Spleen (tissue), 13 donors: Measurements from ENCODE around the gene PGM3. TPM values are rescaled to one million over a fixed set of nuclear protein-coding genes. Genes with fewer than 3 reads are reported as not detected.

Experiments
- DNase-seq: peaks from one replicate; pipeline ENCODE4 v3.0.0-alpha.2; 2020
- H3K27ac ChIP-seq, 8 donors: fragments of 200-600 bp; sonication (generic) in 7 of 8; 1 replicate in 4 of 8; 2 replicates in 4 of 8; pipeline versions ENCODE4 v1.5.0 to v1.8.0; 2016 to 2021; ENCODE audit warnings: inconsistent platforms in 4 of 8, mild to moderate bottlenecking in 4 of 8, moderate library complexity in 1 of 8
- H3K27me3 ChIP-seq, 7 donors: fragments of 200-600 bp; sonication (generic) in 6 of 7; replicated peaks in 1 of 7; 1 replicate in 4 of 7; 2 replicates in 3 of 7; pipeline versions ENCODE4 v1.5.0 to v1.8.0; 2016 to 2021; ENCODE audit warnings: inconsistent platforms in 3 of 7, mild to moderate bottlenecking in 1 of 7
- H3K36me3 ChIP-seq, 6 donors: fragments of 200-600 bp; sonication (generic) in 5 of 6; 1 replicate in 4 of 6; 2 replicates in 2 of 6; pipeline versions ENCODE4 v1.5.0 to v1.8.0; 2016 to 2021; ENCODE audit warnings: inconsistent platforms in 2 of 6
- H3K4me1 ChIP-seq, 6 donors: fragments of 200-600 bp; sonication (generic) in 5 of 6; 1 replicate in 3 of 6; 2 replicates in 3 of 6; pipeline versions ENCODE4 v1.5.0 to v1.8.0; 2016 to 2021; ENCODE audit warnings: inconsistent platforms in 3 of 6
- H3K4me3 ChIP-seq, 8 donors: fragments of 200-600 bp; sonication (generic) in 7 of 8; 1 replicate in 4 of 8; 2 replicates in 4 of 8; pipeline versions ENCODE4 v1.5.0 to v1.8.0; 2016 to 2021; ENCODE audit warnings: inconsistent platforms in 4 of 8, mild to moderate bottlenecking in 4 of 8, moderate library complexity in 2 of 8
- H3K9me3 ChIP-seq, 8 donors: fragments of 200-600 bp; sonication (generic) in 7 of 8; 1 replicate in 4 of 8; 2 replicates in 4 of 8; pipeline versions ENCODE4 v1.5.0 to v1.8.0; 2016 to 2021; ENCODE audit warnings: inconsistent platforms in 4 of 8
- CTCF ChIP-seq, 11 experiments: fragments of 200-600 bp in 7 of 11; fragments of 450-650 bp in 4 of 11; sonication (generic) in 4 of 11; IDR thresholded peaks in 8 of 11; conservative IDR thresholded peaks in 3 of 11; 1 replicate in 7 of 11; 2 replicates in 4 of 11; pipeline versions ENCODE4 v1.4.0 to v1.8.0; 2016 to 2021; ENCODE audit warnings: antibody characterized with exemption in 11 of 11, inconsistent platforms in 4 of 11, mild to moderate bottlenecking in 1 of 11
- POLR2A ChIP-seq, 3 donors: fragments of 450-650 bp; IDR thresholded peaks; one replicate each; pipeline ENCODE4 v1.5.1; 2017; ENCODE audit warnings: antibody characterized with exemption in 3 of 3, mild to moderate bottlenecking in 1 of 3
- POLR2AphosphoS5 ChIP-seq, 3 donors: sonication (generic); formaldehyde crosslinking; IDR thresholded peaks; one replicate each; pipeline ENCODE4 v1.5.1; 2017; ENCODE audit warnings: antibody characterized with exemption in 3 of 3
- WGBS, 5 donors: extraction: QIAGEN DNeasy Blood & Tissue Kit in 3 of 5; methylation state at CpG; one replicate each; pipeline versions ENCODE4 v1.1.5 to v1.1.7; 2013 to 2018; 5-methylcytosine and 5-hydroxymethylcytosine counted together
- intact Hi-C: fragments of 100-400 bp; cut with DNase I; formaldehyde crosslinking; loops from one replicate; pipeline ENCODE4 v1.15.0; 2023; ENCODE audit warnings: low total_unique reads
- long read RNA-seq, 2 donors: transcript quantifications; one replicate each; lab custom pipeline, GENCODE V29; 2026
- polyA plus RNA-seq, 3 donors: library from polyadenylated mRNA; stranded (reverse); fragments of 200-250 nt; gene quantifications; one replicate each; pipeline ENCODE4 v1.2.1, GENCODE V29; 2013
- total RNA-seq, 7 donors: library from RNA; depleted of rRNA in 3 of 7; stranded (reverse); fragments of >200 nt in 3 of 7; fragmentation: NEBNext Ultra II Directional in 4 of 7; extraction: Animal tissue kit (Norgen Biotek cat#: 25700) in 4 of 7; gene quantifications; one replicate each; pipeline versions ENCODE4 v1.1.0 to v1.2.1, GENCODE V29; 2016 to 2021
- donor health status: healthy with polysubstance abuse.
- donor health status: DM: no; HTN: no; CAD: no; lungs with moderate emphysema.
- donor health status: DM: no; HTN: no; CAD: no.
- donor health status: Bipolar disorder and iron deficiency.
- donor health status: healthy.
- donor health status: DM: no; HTN: no; CAD: no.
- donor health status: DM: yes; HTN: yes; CAD: no.

The PGM3 gene
- total RNA-seq, result 10 to 100 TPM; 13.2 to 32.9 (median 26.5) TPM
- polyA plus RNA-seq, result 1 to 10 TPM; 3.5 to 4.7 (median 4.2) TPM
- long read RNA-seq, donor 1, full-length matches to known transcripts, result 10 of 10 reads
- long read RNA-seq, donor 1, partial matches to known transcripts, result 0 of 10 reads
- long read RNA-seq, donor 1, other reads (novel, unspliced or antisense), result 0 of 10 reads
- long read RNA-seq, donor 2, full-length matches to known transcripts, result 5 of 5 reads
- long read RNA-seq, donor 2, partial matches to known transcripts, result 0 of 5 reads
- long read RNA-seq, donor 2, other reads (novel, unspliced or antisense), result 0 of 5 reads

GRCh38 chr6:83192871-83193746, at the start of gene PGM3, which contains the start of gene RWDD2A:
Gene PGM3 (minus strand): TSS chr6:83193265. CDS start chr6:83191012, 2,253 bp downstream.
Gene RWDD2A (plus strand): TSS chr6:83193357. CDS start chr6:83194452, 1,095 bp downstream.
- peak; percentile 97 for DNase-seq
- 1% methylated on average over 36 to 88 of the region's 88 CpGs for WGBS, 5 donors
- intact Hi-C loops, result loop anchor here (10.0 kb wide), 1 partner anchor 118 kb away; no protein-coding TSS in a partner anchor
- Histone ChIP-seq H3K27me3 (no peaks in the 10 kb centered on the region), H3K4me3 (peak within 1 kb of the TSS; percentile 66 to 94 (median 84)), H3K9me3 (no peaks in the 10 kb centered on the region), H3K27ac (peak within 1 kb of the TSS; percentile 30 to 88 (median 83)), H3K36me3 (peaks cover 0 to 27% (median 5%) of the 10 kb centered on the region in 6 donors), H3K4me1 (peaks cover 13 to 59% (median 29%) of the 10 kb centered on the region in 6 donors)
- TF ChIP-seq POLR2AphosphoS5 (IDR thresholded peaks at IDR 0.05) (peak; percentile 92 to 96 (median 96)), POLR2A (IDR thresholded peaks at IDR 0.05) (peak in 2 of 3 donors; percentile 50 to 58), CTCF (IDR thresholded peaks at IDR 0.05 in 8 of 11, conservative IDR thresholded peaks at IDR 0.05 in 3 of 11) (peak in 3 of 11 experiments; percentile 16 to 36 (median 24))

GRCh38 chr6:83231146-83231545, 38.1 kb upstream of the PGM3 start:
- Histone ChIP-seq H3K27ac (no peak overlapping the region), H3K27me3 (no peaks in the 10 kb centered on the region), H3K36me3 (no peaks in the 10 kb centered on the region), H3K9me3 (no peaks in the 10 kb centered on the region), H3K4me1 (no peaks in the 10 kb centered on the region), H3K4me3 (no peak overlapping the region)
- no peak for TF ChIP-seq POLR2A (IDR thresholded peaks at IDR 0.05)
- WGBS, 5 donors, result 67 to 91% (median 72%) methylated on average over 1 of the region's 1 CpG
- intact Hi-C loops, result no loop called here
- DNase-seq, result no peak

GRCh38 chr6:83226517-83226916, 33.5 kb upstream of the PGM3 start:
- H3K4me1 ChIP-seq, result no peaks in the 10 kb centered on the region
- DNase-seq, result no peak
- no peak overlapping the region for H3K27ac ChIP-seq
- intact Hi-C loops, result no loop called here
- 86 to 92% (median 90%) methylated on average over 1 of the region's 1 CpG for WGBS, 5 donors
- H3K9me3 ChIP-seq, result no peaks in the 10 kb centered on the region
- no peaks in the 10 kb centered on the region for H3K36me3 ChIP-seq
- no peak overlapping the region for H3K4me3 ChIP-seq
- no peaks in the 10 kb centered on the region for H3K27me3 ChIP-seq
- TF ChIP-seq POLR2AphosphoS5 (IDR thresholded peaks at IDR 0.05) (no peak), POLR2A (IDR thresholded peaks at IDR 0.05) (no peak), CTCF (IDR thresholded peaks at IDR 0.05 in 8 of 11, conservative IDR thresholded peaks at IDR 0.05 in 3 of 11) (no peak)

- Histone ChIP-seq H3K27ac (no peak overlapping the region), H3K27me3 (no peaks in the 10 kb centered on the region), H3K9me3 (no peaks in the 10 kb centered on the region), H3K36me3 (no peaks in the 10 kb centered on the region), H3K4me1 (no peaks in the 10 kb centered on the region), H3K4me3 (no peak overlapping the region)
- TF ChIP-seq CTCF (IDR thresholded peaks at IDR 0.05 in 8 of 11, conservative IDR thresholded peaks at IDR 0.05 in 3 of 11) (peak in 8 of 11 experiments; percentile 18 to 44 (median 29)), POLR2A (IDR thresholded peaks at IDR 0.05) (no peak)
- 30 to 61% (median 50%) methylated on average over 3 of the region's 3 CpGs for WGBS, 5 donors
- DNase-seq, result no peak
- intact Hi-C loops, result loop anchor here (5.0 kb wide), 1 partner anchor 295 kb away; no protein-coding TSS in a partner anchor
Measured at GRCh38 chr6:83221889-83222479, 28.9 kb upstream of the PGM3 start.
